MCF 10A (cell line): ENCODE data around the gene TPRN. TPM values are rescaled to one million over a fixed set of nuclear protein-coding genes. Genes with fewer than 3 reads are reported as not detected.

Experiments
- BruUV-seq: library from RNA; stranded (reverse); fragments of 400-500 nt; replicated peaks from 2 replicates; lab custom pipeline; 2021; lab: Mats Ljungman, UMichigan
- CTCF ChIA-PET: fragments of 300-600 bp; sonication (Branson Sonifier 250); formaldehyde crosslinking; extraction: SDS; loops from one replicate; lab custom pipeline; 2021; ENCODE audit warnings: antibody characterized with exemption, inconsistent platforms; lab: Yijun Ruan, JAX
- POLR2A ChIA-PET: fragments of 300-600, 350-650 bp; sonication (Branson Sonifier 250); formaldehyde crosslinking; extraction: SDS; loops from one replicate; lab custom pipeline; 2020; ENCODE audit warnings: antibody characterized with exemption, inconsistent platforms; lab: Yijun Ruan, JAX
- DNase-seq: peaks from one replicate; pipeline ENCODE4 v3.0.0-alpha.2; 2018; ENCODE audit not compliant: unreplicated experiment
- H3K27ac Mint-ChIP-seq: one replicate; pipeline ENCODE4 v1.8.0; 2022; ENCODE audit warnings: mild to moderate bottlenecking, low read depth, mixed read lengths; ENCODE audit not compliant: unreplicated experiment
- H3K27me3 Mint-ChIP-seq: one replicate; pipeline ENCODE4 v1.8.0; 2022; ENCODE audit warnings: mixed read lengths; ENCODE audit not compliant: insufficient read depth, unreplicated experiment
- H3K36me3 Mint-ChIP-seq: one replicate; pipeline ENCODE4 v1.8.0; 2022; ENCODE audit warnings: mild to moderate bottlenecking, moderate library complexity, mixed read lengths; ENCODE audit not compliant: insufficient read depth, unreplicated experiment
- H3K4me1 Mint-ChIP-seq: one replicate; pipeline ENCODE4 v1.8.0; 2022; ENCODE audit warnings: mixed read lengths; ENCODE audit not compliant: insufficient read depth, unreplicated experiment
- H3K4me3 Mint-ChIP-seq: one replicate; pipeline ENCODE4 v1.8.0; 2022; ENCODE audit warnings: mild to moderate bottlenecking, moderate library complexity, mixed read lengths; ENCODE audit not compliant: unreplicated experiment
- H3K9me3 Mint-ChIP-seq: one replicate; pipeline ENCODE4 v1.8.0; 2022; ENCODE audit warnings: mixed read lengths; ENCODE audit not compliant: unreplicated experiment
- CTCF ChIP-seq: fragments of 200-600 bp; IDR thresholded peaks from one replicate; pipeline ENCODE4 v1.8.0; 2022; ENCODE audit warnings: antibody characterized with exemption, mild to moderate bottlenecking; ENCODE audit not compliant: unreplicated experiment
- intact Hi-C: fragments of 100-400 bp; cut with micrococcal nuclease; formaldehyde crosslinking; loops from 2 replicates; pipeline ENCODE4 v1.14.1; 2022
- total RNA-seq: library from RNA; stranded (reverse); gene quantifications from 2 replicates; pipeline ENCODE4 v1.2.3, GENCODE V29; 2022

Gene TPRN
- total RNA-seq, 1 experiment from 2014 or later: 13.4 TPM

GRCh38 chr9:137214620-137215019 lies 14.1 kb upstream of the TPRN start:
- ChIA-PET POLR2A (interaction anchor here (1.2 to 3.8 kb wide), 2 partner anchors 9 kb away, joined by 3 to 38 read pairs; partner anchors contain the start of genes NDOR1 and TMEM203), CTCF (interaction anchor here (0.6 kb wide), 1 partner anchor 185 kb away, joined by 3 read pairs; no protein-coding TSS in a partner anchor)
- Mint-ChIP-seq H3K9me3 (no peaks in the 10 kb centered on the region), H3K4me3 (no peak overlapping the region), H3K27ac (no peak overlapping the region), H3K4me1 (peaks cover 5% of the 10 kb centered on the region), H3K27me3 (no peaks in the 10 kb centered on the region), H3K36me3 (peaks cover 17% of the 10 kb centered on the region)
- BruUV-seq: no TSS peak
- DNase-seq: no peak
- intact Hi-C loops: no loop called here
- no peak for TF ChIP-seq CTCF

DNA sequence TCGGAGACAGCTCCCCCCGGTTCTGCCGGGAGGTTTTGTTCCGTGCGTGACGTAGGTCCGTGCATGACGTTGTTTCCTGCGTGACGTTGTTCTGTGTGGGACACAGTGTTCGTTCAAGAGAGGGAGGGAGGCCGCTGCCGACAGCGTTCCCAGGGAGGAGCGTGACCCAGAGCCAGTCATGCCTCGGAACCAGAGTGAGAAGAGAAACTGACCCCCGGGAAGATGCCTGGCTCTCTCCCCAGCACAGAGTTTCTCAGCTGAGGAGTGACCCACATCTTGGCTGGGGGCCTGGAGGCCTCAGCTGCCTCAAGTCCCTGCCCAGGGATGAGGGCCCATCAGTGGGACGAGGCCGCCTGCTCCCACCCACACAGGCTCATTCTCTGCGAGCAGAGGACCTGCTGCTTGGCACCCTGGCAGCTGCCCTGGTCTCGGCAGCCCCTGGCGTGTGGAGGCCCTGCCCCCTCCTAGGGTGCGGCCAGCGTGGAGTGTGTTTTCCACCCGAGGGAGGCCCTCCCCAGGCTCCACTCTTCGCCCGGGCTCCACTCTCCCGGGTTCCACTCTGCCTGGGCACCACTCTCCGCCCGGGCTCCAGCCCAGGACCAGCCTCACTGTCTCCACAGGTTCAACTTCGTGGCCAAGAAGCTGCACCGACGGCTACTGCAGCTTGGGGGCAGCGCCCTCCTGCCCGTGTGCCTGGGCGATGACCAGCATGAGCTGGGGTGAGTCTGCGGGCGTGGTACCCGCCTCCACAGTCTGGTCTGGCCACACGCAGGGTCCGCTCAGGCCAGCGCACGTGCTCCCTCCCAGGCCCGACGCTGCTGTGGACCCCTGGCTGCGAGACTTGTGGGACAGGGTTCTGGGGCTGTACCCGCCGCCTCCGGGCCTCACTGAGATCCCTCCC lies 12.9 kb upstream of the TPRN start:
- TF ChIP-seq CTCF: peak; percentile 26
- no peak overlapping the region for H3K4me3 Mint-ChIP-seq
- H3K36me3 Mint-ChIP-seq: peaks cover 29% of the 10 kb centered on the region
- BruUV-seq: no TSS peak
- ChIA-PET POLR2A (interaction anchor here (0.8 kb wide), 1 partner anchor 114 kb away, joined by 3 read pairs; no protein-coding TSS in a partner anchor), CTCF (no interaction called here)
- DNase-seq: no peak
- H3K4me1 Mint-ChIP-seq: peaks cover 5% of the 10 kb centered on the region
- intact Hi-C loops: no loop called here
- H3K27ac Mint-ChIP-seq: no peak overlapping the region
- no peaks in the 10 kb centered on the region for H3K9me3 Mint-ChIP-seq
- no peaks in the 10 kb centered on the region for H3K27me3 Mint-ChIP-seq

- no peak overlapping the region for H3K27ac Mint-ChIP-seq
- ChIA-PET POLR2A (no interaction called here), CTCF (no interaction called here)
- H3K27me3 Mint-ChIP-seq: no peaks in the 10 kb centered on the region
- H3K9me3 Mint-ChIP-seq: no peaks in the 10 kb centered on the region
- intact Hi-C loops: no loop called here
- TF ChIP-seq CTCF: no peak
- peaks cover 7% of the 10 kb centered on the region for H3K4me1 Mint-ChIP-seq
- no peak overlapping the region for H3K4me3 Mint-ChIP-seq
- no TSS peak for BruUV-seq
- DNase-seq: no peak
- peaks cover 38% of the 10 kb centered on the region for H3K36me3 Mint-ChIP-seq
These were observed 12.0 kb upstream of the TPRN start for GRCh38 chr9:137212520-137212919.

- no peak for DNase-seq
- BruUV-seq: no TSS peak
- POLR2A ChIA-PET: interaction anchor here (1.0 to 1.6 kb wide), 2 partner anchors 11 to 1305 kb away, joined by 3 to 4 read pairs; no protein-coding TSS in a partner anchor
- no peaks in the 10 kb centered on the region for H3K27me3 Mint-ChIP-seq
- intact Hi-C loops: no loop called here
- CTCF ChIA-PET: no interaction called here
- no peak for TF ChIP-seq CTCF
- H3K36me3 Mint-ChIP-seq: peaks cover 43% of the 10 kb centered on the region
- peaks cover 12% of the 10 kb centered on the region for H3K4me1 Mint-ChIP-seq
- H3K27ac Mint-ChIP-seq: no peak overlapping the region
- H3K4me3 Mint-ChIP-seq: no peak overlapping the region
- H3K9me3 Mint-ChIP-seq: no peaks in the 10 kb centered on the region
These were observed 11.0 kb upstream of the TPRN start for GRCh38 chr9:137211532-137211931.
